ENCODE results near the gene TSPEAR.

Gene TSPEAR

GRCh38 chr21:44619886-44620285 lies 91.5 kb downstream of the TSPEAR start:
- Histone ChIP-seq H3K9me3 (ENCODE audit: control insufficient read depth, low read length) (peaks cover 41% of the 10 kb centered on the region), H3K36me3 (ENCODE audit: control insufficient read depth, insufficient read depth, low read length) (no peaks in the 10 kb centered on the region), H3K4me1 (ENCODE audit: control insufficient read depth, insufficient read depth, low read length, poor library complexity, severe bottlenecking) (no peaks in the 10 kb centered on the region), H3K4me3 (ENCODE audit: extremely low read depth, insufficient read depth, low read length, poor library complexity, severe bottlenecking) (no peak overlapping the region), H3K27ac (ENCODE audit: low read depth, low read length, severe bottlenecking) (no peak overlapping the region)
- 82 to 94% methylated on average over 6 of the region's 6 CpGs for WGBS, 2 experiments (ENCODE audit: insufficient coverage in 2 of 2)

GRCh38 chr21:44618909-44619308 lies 92.5 kb downstream of the TSPEAR start:
- Histone ChIP-seq H3K36me3 (ENCODE audit: control insufficient read depth, insufficient read depth, low read length) (no peaks in the 10 kb centered on the region), H3K4me1 (ENCODE audit: control insufficient read depth, insufficient read depth, low read length, poor library complexity, severe bottlenecking) (no peaks in the 10 kb centered on the region), H3K27ac (ENCODE audit: low read depth, low read length, severe bottlenecking) (no peak overlapping the region), H3K9me3 (ENCODE audit: control insufficient read depth, low read length) (peaks cover 31% of the 10 kb centered on the region), H3K4me3 (ENCODE audit: extremely low read depth, insufficient read depth, low read length, poor library complexity, severe bottlenecking) (no peak overlapping the region)
- WGBS, 2 experiments (ENCODE audit: insufficient coverage in 2 of 2) = 93 to 100% methylated on average over 1 to 2 of the region's 3 CpGs

GRCh38 chr21:44618504-44618903 lies 92.9 kb downstream of the TSPEAR start:
- WGBS, 2 experiments (ENCODE audit: insufficient coverage in 2 of 2) = 80% methylated on average over 1 of the region's 4 CpGs; no CpG with 5 or more reads in 1 of the 2 experiments
- Histone ChIP-seq H3K9me3 (ENCODE audit: control insufficient read depth, low read length) (peaks cover 28% of the 10 kb centered on the region), H3K4me3 (ENCODE audit: extremely low read depth, insufficient read depth, low read length, poor library complexity, severe bottlenecking) (no peak overlapping the region), H3K27ac (ENCODE audit: low read depth, low read length, severe bottlenecking) (no peak overlapping the region), H3K4me1 (ENCODE audit: control insufficient read depth, insufficient read depth, low read length, poor library complexity, severe bottlenecking) (no peaks in the 10 kb centered on the region), H3K36me3 (ENCODE audit: control insufficient read depth, insufficient read depth, low read length) (no peaks in the 10 kb centered on the region)

- WGBS, 2 experiments (ENCODE audit: insufficient coverage in 2 of 2) = 64 to 77% methylated on average over 6 to 7 of the region's 8 CpGs
- Histone ChIP-seq H3K4me1 (ENCODE audit: control insufficient read depth, insufficient read depth, low read length, poor library complexity, severe bottlenecking) (no peaks in the 10 kb centered on the region), H3K4me3 (ENCODE audit: extremely low read depth, insufficient read depth, low read length, poor library complexity, severe bottlenecking) (no peak overlapping the region), H3K27ac (ENCODE audit: low read depth, low read length, severe bottlenecking) (no peak overlapping the region), H3K36me3 (ENCODE audit: control insufficient read depth, insufficient read depth, low read length) (no peaks in the 10 kb centered on the region), H3K9me3 (ENCODE audit: control insufficient read depth, low read length) (peaks cover 16% of the 10 kb centered on the region)
Measured at GRCh38 chr21:44617071-44617501, 94.3 kb downstream of the TSPEAR start.

- Histone ChIP-seq H3K9me3 (ENCODE audit: control insufficient read depth, low read length) (peaks cover 18% of the 10 kb centered on the region), H3K4me3 (ENCODE audit: extremely low read depth, insufficient read depth, low read length, poor library complexity, severe bottlenecking) (no peak overlapping the region), H3K36me3 (ENCODE audit: control insufficient read depth, insufficient read depth, low read length) (no peaks in the 10 kb centered on the region), H3K27ac (ENCODE audit: low read depth, low read length, severe bottlenecking) (no peak overlapping the region), H3K4me1 (ENCODE audit: control insufficient read depth, insufficient read depth, low read length, poor library complexity, severe bottlenecking) (no peaks in the 10 kb centered on the region)
- WGBS, 2 experiments (ENCODE audit: insufficient coverage in 2 of 2) = 85 to 89% methylated on average over 14 to 16 of the region's 16 CpGs
Measured at GRCh38 chr21:44616591-44616926, 94.8 kb downstream of the TSPEAR start.

GRCh38 chr21:44615911-44616590 lies 95.3 kb downstream of the TSPEAR start:
- H3K36me3 ChIP-seq (ENCODE audit: control insufficient read depth, insufficient read depth, low read length) = no peaks in the 10 kb centered on the region
- H3K4me3 ChIP-seq (ENCODE audit: extremely low read depth, insufficient read depth, low read length, poor library complexity, severe bottlenecking) = no peak overlapping the region
- WGBS, 2 experiments (ENCODE audit: insufficient coverage in 2 of 2) = 81 to 92% methylated on average over 14 to 16 of the region's 17 CpGs
- H3K9me3 ChIP-seq (ENCODE audit: control insufficient read depth, low read length) = peaks cover 23% of the 10 kb centered on the region
- H3K4me1 ChIP-seq (ENCODE audit: control insufficient read depth, insufficient read depth, low read length, poor library complexity, severe bottlenecking) = no peaks in the 10 kb centered on the region
- no peak overlapping the region for H3K27ac ChIP-seq (ENCODE audit: low read depth, low read length, severe bottlenecking)

GRCh38 chr21:44615466-44615865 lies 95.9 kb downstream of the TSPEAR start:
- no peaks in the 10 kb centered on the region for H3K36me3 ChIP-seq (ENCODE audit: control insufficient read depth, insufficient read depth, low read length)
- 93 to 94% methylated on average over 2 to 3 of the region's 8 CpGs for WGBS, 2 experiments (ENCODE audit: insufficient coverage in 2 of 2)
- H3K27ac ChIP-seq (ENCODE audit: low read depth, low read length, severe bottlenecking) = no peak overlapping the region
- no peaks in the 10 kb centered on the region for H3K4me1 ChIP-seq (ENCODE audit: control insufficient read depth, insufficient read depth, low read length, poor library complexity, severe bottlenecking)
- H3K4me3 ChIP-seq (ENCODE audit: extremely low read depth, insufficient read depth, low read length, poor library complexity, severe bottlenecking) = no peak overlapping the region
- H3K9me3 ChIP-seq (ENCODE audit: control insufficient read depth, low read length) = peaks cover 24% of the 10 kb centered on the region

GRCh38 chr21:44614961-44615391 lies 96.4 kb downstream of the TSPEAR start:
- WGBS, 2 experiments (ENCODE audit: insufficient coverage in 2 of 2) = 94 to 95% methylated on average over 24 to 28 of the region's 28 CpGs
- no peak overlapping the region for H3K4me3 ChIP-seq (ENCODE audit: extremely low read depth, insufficient read depth, low read length, poor library complexity, severe bottlenecking)
- H3K36me3 ChIP-seq (ENCODE audit: control insufficient read depth, insufficient read depth, low read length) = no peaks in the 10 kb centered on the region
- H3K27ac ChIP-seq (ENCODE audit: low read depth, low read length, severe bottlenecking) = no peak overlapping the region
- no peaks in the 10 kb centered on the region for H3K4me1 ChIP-seq (ENCODE audit: control insufficient read depth, insufficient read depth, low read length, poor library complexity, severe bottlenecking)
- H3K9me3 ChIP-seq (ENCODE audit: control insufficient read depth, low read length) = peaks cover 25% of the 10 kb centered on the region

- Histone ChIP-seq H3K9me3 (ENCODE audit: control insufficient read depth, low read length) (peaks cover 20% of the 10 kb centered on the region), H3K4me1 (ENCODE audit: control insufficient read depth, insufficient read depth, low read length, poor library complexity, severe bottlenecking) (no peaks in the 10 kb centered on the region), H3K27ac (ENCODE audit: low read depth, low read length, severe bottlenecking) (no peak overlapping the region), H3K4me3 (ENCODE audit: extremely low read depth, insufficient read depth, low read length, poor library complexity, severe bottlenecking) (no peak overlapping the region), H3K36me3 (ENCODE audit: control insufficient read depth, insufficient read depth, low read length) (no peaks in the 10 kb centered on the region)
- WGBS, 2 experiments (ENCODE audit: insufficient coverage in 2 of 2) = 91 to 92% methylated on average over 9 to 14 of the region's 20 CpGs
Measured at GRCh38 chr21:44614161-44614631, 97.2 kb downstream of the TSPEAR start.

- Histone ChIP-seq H3K4me1 (ENCODE audit: control insufficient read depth, insufficient read depth, low read length, poor library complexity, severe bottlenecking) (no peaks in the 10 kb centered on the region), H3K9me3 (ENCODE audit: control insufficient read depth, low read length) (peaks cover 24% of the 10 kb centered on the region), H3K36me3 (ENCODE audit: control insufficient read depth, insufficient read depth, low read length) (no peaks in the 10 kb centered on the region), H3K27ac (ENCODE audit: low read depth, low read length, severe bottlenecking) (no peak overlapping the region), H3K4me3 (ENCODE audit: extremely low read depth, insufficient read depth, low read length, poor library complexity, severe bottlenecking) (no peak overlapping the region)
- WGBS, 2 experiments (ENCODE audit: insufficient coverage in 2 of 2) = 89 to 93% methylated on average over 21 to 22 of the region's 26 CpGs
Measured at GRCh38 chr21:44613386-44614155, 97.8 kb downstream of the TSPEAR start.

All from mesodermal cell (in vitro differentiated cells).